GM21723 (cell line): ENCODE measurements around the gene PKNOX2.

ENCODE experiments used
- ATAC-seq: cut with Tn5 transposase; IDR thresholded peaks from one replicate; pipeline ENCODE4 v1.9.1; 2021; ENCODE audit warnings: mild to moderate bottlenecking, moderate library complexity; ENCODE audit not compliant: unreplicated experiment

PKNOX2 gene

DNA sequence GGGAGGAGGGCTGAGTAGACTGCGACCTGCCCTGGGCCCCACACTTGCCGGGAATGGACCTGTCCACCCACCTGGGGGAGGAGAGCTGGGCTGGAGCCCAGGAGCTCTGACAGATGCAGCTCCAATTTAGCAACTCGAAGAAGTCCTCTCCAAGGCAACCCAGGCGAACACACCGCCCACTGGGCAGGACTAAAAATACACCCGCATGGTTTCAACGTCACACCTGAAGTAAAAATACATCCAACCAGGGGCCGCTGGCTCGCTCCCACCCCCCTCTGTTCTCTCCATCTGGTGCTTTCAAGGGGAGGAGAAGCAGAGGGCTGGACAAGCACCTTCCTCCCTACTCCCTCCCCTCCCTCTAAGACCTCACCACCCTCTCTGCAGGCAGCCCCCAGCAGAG lies 211.6 kb downstream of the PKNOX2 start:
- no peak for ATAC-seq

DNA sequence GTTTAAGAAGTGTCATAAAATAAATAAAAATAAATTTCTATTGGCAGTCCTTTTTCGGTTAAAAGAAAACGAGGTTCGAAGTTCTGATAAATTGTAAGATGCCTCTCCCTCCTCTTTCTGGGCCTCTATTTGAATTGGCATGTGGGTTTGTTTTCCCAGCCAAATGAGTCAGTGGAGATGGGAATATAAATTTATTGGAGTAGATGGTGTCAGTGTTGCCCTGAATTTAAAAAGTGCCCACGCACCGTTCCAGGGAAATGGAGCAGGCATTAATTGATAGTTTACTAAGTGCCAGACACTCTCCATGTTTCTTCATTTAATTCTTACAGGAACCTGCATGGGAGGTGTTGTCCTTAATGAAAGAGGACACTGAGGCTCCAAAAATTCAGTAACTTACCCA lies 212.3 kb downstream of the PKNOX2 start:
- ATAC-seq, result no peak

DNA sequence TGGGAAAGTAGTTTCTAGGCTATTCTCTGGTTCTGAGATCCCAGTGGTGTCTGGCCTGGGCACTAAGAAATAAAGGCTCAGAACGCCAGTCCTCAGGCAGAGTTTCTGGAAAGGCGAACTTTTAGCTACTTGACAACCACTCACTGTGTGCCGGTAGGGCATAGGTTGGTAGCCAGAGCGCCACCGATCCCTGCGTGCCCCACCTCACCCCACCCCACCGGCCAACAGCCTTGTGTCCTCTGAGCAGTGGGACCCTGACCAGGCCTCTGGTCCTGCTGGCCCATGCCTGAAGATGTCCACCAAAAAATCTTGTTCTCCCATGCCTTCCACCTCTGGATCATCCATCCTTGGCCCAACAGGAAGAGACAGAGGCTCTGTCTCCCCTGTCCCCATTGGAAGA lies 213.5 kb downstream of the PKNOX2 start:
- ATAC-seq, result no peak

DNA sequence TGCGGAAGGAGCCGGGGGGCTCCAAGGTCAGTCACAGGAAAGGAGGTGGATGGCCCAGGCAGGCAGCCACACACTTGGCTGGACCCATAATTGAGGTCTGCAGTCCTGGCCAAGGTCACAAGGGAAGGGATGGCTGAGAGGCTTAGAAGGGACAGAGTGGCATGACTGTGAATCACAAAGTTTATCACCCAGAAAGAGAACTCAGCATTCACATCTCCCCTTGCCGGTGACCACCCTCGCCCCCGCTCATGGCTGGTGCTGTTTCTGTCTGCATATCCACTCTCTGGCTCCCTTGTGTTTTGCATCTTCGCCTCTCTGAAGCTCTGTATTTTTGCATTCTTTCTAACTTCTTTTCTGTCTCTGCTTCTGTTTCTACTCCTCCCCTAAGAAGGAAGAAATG lies 214.0 kb downstream of the PKNOX2 start:
- no peak for ATAC-seq

DNA sequence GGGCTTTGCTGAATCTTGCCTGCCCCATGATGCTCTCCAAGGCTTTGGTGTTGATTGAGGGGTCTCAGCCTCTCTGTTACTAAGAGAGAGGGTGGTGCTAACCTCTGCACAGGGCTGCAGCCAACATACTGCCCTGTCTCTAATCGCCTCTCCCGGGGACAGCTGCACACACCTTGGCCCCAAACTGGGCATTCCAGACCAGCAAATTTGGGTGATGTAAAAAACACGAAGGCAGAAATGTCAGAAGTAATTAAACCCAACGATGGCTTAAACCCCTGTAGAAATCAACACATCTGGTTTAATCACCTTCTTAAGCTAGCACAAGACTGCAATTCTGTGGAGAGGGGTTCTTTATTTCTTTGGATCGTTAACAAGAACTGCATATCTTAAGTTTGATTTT lies 215.0 kb downstream of the PKNOX2 start:
- no peak for ATAC-seq

DNA sequence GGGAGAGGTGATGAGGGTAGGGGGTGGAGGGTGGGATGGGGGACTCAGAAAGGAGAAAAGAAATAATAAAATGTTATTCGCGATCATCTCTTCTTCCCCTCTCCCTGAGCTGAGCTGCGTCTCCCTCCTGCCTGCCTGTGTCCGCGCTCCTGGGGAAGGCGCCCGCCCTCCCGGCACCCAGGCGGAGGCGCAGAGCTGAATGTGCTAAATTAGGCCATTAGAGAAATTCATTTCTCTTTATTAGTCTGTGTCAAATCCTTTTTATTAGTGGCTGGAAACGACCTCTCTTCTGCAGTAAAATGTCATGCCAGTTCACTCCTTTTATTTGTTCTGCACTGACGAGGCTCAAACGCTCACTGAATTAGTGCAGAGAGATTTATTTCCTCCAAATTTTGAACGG lies 215.4 kb downstream of the PKNOX2 start:
- no peak for ATAC-seq

DNA sequence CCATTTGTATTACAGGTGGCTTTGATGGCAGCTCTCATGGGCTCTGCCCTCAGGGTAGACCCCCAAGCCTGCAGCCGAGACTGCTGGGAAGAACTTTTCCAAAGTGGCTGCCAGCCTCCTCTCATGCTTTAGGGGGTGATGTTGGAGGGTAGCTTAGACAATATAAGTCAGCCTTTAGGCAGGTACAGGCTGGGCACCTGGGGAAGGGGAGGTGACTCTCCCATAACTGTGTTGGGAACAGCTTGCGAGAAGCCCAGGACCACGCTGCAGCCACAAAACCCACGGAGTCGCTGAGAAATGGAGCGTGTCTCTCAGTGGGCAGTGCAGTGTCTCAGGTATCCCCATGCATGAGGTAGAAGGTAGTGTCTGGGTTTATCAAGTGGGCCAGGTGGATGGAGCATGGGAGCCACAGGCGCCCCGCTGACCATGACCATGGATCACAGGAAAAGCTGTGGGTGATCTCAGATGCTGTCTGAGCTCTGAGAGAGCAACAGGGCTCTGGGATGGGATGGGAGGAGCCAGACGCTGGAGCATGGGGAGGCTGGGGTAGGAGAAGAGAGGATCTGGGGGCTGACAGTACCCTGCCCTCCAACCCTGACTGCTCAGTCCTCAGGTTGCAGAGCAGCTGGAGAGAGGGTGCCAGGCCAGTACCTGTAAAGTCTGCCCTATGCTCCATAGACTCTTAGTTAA lies 216.3 kb downstream of the PKNOX2 start:
- ATAC-seq, result no peak

DNA sequence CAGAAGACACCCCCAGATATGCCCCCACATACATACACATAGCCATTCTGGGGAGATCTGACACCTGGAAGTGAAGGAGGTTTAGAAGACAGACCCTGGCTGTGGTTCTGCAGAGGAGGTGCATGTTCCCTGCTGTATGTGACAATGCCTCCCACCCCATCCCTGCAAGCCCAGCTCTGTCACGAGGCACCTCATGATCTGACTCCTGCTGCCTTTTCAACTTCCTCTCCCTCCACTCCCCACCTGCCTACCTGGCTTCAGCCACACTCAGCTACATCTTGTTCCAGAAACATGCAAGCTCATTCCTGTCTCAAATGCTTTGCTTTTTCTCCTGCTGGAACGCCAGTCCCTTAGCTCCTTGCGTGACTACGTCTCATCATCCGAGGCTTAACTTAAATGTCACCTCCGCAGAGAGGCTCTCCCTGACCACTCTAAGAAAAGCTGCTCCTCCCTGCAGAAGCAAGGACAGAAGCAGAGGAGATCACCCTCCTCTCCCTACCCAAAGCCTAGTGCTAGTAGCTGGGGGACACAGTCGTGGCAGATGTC lies 217.0 kb downstream of the PKNOX2 start:
- no peak for ATAC-seq

DNA sequence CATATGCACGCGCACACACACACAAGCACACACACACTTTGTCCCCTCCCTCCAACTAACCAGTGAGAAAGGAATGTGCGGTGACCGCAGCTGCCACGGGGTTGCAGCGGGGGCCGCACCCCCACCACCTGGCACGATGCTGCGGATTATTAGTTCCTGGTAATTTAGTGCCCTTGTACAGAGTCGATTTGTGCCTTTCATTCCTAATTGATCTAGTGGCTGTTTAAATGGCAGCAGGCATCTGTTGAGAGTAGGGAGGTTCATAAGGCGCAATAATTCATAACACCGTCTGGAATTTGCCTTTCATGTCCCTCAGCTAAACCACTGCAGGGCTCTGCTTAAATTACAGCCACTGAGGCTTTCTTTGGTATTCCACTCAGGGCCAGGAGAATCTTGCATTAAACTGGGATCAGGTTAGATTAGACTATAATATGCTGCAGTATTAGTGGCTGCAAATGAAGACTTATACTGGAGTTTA lies 217.8 kb downstream of the PKNOX2 start:
- ATAC-seq, result no peak

DNA sequence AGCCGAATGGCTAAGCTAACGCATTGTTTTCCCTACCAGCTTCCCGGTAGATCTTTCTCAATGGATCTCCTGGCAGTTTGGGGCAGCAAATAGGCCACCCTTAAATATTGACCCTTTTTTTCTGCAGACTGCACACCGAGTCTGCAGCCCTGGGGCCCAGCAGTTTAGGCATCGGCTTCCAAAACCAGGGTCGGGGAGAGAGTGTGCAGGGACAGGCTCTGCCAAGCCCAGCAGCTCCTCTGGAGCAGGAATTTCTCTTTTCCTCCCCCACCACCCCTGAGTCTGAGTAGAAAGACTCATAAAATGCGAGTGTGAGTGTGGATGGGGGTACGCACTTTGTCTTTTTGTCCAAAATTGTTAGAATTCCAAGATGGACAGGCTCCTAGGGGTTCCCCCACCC lies 218.3 kb downstream of the PKNOX2 start:
- no peak for ATAC-seq

DNA sequence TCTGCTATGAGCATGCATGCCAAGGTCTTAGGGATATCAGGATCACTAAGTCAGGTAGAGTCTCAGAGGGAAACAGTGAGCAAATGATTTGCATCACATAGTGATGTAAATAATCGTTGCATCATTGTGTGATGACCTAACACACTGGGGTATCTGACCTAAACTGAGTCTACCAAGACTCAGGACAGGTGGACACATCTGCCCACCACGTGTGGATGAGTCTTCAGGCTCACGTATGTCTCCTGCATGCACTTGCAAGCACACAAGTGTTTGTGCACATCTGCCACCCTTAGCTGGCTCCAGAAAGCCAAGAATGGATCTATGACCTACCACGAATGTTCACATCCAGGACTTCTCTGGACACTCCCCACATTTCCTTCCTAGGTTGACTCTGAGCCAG lies 220.3 kb downstream of the PKNOX2 start:
- ATAC-seq, result no peak

DNA sequence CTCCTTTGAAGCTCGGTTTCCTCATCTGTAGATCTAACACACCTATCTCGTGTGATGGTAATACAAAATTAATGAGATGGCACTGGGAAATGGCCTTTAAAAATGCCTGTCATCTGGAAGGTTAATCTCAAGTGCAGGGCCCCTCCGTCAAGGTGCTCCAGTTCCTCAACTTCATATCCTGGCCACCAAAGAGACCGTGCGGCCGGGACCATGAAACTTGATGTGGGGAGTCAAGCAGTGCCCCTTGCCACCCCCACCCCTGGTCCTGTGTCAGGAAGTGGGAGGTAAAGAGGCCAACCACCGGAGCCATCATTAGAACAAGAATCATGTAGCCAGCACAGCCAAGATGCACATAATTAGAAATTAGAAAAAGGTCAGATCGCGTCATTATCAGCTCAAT lies 223.3 kb downstream of the PKNOX2 start:
- ATAC-seq, result no peak

DNA sequence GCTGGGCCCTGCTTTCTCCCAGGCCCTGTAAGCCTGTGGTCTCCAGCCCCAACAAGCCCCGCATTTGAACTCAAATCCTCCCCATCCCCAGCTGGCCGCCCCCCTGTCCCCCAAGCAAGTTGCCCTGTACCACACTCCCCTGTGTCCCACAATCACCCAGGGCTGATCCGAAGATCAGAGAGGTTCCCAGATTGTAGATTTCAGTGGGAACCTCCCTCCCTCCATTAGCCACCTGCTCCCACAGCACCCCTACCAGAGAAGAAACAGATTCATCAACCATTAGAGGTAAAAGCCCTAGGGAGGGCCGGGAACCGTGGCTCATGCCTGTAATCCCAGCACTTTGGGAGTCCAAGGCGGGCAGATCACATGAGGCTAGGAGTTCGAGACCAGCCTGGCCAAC lies 224.1 kb downstream of the PKNOX2 start:
- no peak for ATAC-seq

DNA sequence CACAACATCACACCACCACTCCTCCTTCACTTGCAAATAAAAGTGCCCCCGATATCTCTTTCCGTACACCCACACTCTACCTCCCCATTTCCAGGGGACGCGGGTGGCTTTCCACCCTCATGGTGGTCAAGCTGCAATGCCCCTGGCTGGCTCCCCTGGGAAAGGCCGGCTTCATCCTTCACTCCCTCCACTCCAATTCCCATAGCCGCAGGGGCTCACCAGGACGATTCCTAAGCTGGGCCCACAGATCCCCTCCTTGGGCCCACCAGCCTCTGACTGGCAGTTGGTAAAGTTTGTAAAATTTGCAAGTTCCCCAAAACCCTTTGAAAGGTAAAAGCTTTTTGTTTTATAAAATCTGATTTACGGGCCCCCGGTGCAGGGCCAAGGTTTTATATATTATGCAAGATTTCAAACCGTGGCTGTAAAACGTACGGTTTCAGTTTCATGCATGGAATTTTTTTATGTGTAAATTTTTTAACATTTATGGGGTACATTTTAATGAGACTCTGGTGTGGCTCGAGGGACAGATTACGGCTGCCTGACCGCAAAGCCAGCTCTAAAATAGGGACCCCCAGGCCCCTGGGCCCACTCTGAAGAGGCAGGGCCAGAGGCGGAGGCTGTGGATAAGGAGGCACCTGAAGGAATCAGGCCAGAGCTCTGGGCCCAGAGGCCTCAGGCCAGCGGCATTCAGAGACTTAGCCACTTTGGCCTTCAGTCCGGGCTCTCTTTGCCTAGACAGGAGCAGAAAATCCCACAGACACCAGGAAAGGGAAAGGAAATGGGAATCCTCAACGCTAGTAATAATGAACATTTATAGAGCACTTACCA lies 225.0 kb downstream of the PKNOX2 start:
- ATAC-seq, result no peak

DNA sequence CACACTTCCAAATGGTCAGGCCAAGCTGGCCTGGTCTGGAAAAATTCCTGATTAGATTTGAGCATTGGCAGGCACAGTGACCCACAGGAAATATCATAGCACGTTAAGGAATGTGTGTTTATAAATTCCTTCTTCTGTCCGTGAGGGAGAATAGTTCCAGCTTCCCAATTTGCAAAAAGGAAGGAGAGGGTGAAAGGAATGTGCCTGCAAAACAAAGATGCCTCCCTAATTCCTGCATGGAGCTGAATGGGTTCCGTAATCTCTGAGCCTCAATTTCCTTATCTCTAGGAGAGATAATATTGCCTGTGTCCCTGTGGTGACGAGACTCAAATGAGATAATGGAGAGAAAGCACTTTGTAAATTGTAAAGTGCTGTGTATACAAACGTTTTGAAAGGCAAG lies 226.4 kb downstream of the PKNOX2 start:
- no peak for ATAC-seq

DNA sequence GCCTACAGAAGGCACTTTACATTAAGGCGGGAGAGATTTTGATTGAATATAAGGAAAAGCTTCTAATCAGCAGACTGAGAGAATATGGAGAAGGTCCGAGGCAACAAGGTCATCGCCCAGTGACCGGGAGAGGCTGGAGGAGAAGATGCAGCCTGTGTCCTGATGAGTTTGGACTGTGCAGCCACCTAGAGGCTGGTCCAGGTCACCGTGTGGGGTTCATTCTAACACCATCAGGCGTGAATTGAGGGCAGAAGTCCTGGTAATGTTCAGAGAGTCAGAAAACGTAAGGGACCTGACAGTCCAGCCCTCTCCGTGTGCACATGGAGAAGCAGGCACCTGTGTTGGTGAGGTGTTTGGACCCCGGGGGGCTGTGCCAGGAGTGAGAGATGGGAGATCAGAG lies 228.8 kb downstream of the PKNOX2 start:
- ATAC-seq, result no peak

DNA sequence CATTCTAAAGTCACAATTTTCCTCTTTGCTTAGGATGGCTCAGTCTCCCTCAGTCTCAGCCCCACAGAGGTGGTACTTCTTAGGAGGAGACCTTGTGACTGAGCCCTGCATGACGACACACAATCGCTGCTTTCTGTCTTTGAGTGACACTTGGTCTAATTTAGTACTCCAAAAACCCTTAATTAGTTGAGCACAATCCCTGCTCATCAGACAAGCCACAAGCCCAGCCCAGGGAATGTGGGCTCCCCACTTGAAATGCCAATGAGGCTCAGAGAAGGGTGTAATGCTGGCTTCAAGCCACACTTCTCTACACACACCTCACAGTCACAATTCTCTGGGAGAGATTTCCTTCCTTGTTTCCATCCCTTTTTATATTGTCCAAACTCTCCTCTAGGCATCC lies 229.7 kb downstream of the PKNOX2 start:
- no peak for ATAC-seq

DNA sequence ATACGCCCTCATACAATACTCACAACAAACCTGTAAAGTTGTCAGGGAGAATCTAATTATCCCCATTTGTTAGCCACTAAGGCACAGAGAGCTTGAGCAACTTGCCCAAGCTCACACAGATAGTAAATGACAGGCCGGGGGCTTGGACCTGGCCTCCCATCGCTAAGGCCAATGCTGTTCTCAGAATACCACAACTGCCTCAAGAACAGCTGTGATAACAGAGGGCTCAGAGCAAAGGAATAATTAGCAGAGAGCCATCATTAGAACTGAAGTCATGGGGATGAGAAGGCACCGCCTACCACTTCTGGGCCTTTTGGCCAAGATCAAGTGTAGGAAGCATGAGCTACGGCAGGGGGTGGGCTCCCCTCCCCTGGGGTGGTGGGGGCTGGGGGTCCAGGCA lies 232.9 kb downstream of the PKNOX2 start:
- ATAC-seq, result no peak

DNA sequence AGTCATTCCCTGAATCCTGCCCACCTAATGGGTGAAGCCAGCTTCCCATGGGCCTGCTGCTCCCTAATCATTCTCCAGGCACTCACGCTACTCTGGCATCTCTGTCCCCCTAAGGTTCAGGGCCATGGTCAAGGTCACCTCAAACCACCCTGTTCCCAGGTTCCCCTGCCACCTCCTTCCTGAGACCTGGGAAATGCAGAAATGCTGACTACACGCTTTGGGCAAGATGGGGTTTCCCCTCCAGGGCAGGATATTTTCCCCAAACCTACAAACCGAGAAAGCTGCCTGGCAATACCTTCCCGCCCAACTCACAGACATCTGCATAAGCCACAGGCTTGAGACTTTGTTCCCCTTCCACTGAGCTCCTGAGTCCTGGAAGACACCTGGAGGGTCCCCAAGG lies 233.9 kb downstream of the PKNOX2 start:
- no peak for ATAC-seq

DNA sequence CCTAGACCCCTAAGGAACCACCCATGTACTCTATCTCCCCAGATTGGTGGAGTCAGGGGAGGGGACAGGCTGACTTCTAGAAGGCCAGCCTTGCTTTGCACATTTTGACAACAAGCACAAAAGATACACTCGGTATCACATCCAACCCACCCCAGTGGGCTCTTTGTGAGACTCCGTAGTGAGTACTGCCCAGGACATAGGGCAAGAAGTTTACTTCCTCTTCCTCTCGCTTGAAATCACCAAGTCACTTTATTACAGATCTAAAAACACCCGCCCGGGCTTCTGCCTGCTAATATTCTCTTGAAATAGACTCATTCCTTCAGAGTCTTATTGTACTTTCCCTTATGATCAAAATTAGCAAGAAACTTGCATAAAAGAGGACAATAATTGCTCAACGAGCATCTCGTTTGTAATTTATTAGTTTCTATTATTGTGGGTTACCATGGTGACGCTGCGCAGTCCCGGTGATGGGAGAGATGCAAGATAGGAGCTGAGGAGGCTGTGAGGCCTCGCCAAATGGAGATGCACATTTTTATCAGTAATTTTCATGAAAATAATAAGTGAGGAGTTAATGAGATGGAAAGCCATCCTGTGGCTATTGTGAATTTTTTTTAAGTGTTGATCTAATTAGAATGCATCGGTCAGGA lies 234.6 kb downstream of the PKNOX2 start:
- no peak for ATAC-seq

DNA sequence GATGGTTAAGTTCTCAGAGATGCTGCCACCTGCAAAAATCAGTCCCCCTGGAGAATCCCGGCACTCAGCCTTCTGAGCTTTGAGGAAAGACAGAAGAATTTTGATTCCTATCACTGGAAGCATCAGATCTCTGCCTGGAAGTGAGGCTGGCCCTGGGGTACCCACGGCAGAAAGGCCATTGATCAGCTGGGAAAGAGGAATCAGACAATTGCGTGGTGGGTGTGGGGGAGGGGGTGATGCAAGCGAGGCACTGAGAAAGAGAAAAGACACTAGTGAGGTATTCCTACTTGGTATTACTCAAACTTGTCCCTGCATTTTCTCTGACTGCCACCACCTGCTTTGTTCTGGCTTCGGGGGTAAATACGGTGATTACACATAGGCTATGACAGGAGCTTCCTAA lies 235.4 kb downstream of the PKNOX2 start:
- no peak for ATAC-seq

DNA sequence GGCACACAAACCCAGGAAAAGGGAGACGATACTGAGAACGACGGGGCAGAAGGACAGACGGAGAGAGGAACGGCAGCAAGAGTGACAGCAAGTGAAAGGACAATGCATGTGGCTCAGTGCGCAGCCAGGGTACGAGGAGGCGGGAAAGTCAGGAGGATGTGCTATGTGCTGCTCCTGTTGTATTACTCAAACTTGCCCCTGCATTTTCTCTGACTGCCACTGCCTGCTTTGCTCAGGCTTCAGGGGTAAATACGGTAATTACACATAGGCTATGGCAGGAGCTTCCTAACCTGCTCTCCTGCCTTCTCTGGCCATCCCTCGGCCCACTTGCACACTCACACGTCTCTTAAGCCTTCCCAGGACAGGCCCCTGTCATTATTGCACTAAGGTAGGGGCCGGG lies 236.7 kb downstream of the PKNOX2 start:
- no peak for ATAC-seq
